HEK293 (cell line): ENCODE results near the gene WRAP53.

Experiments
- CTCF ChIA-PET: fragments of 350-600 bp; formaldehyde crosslinking; extraction: SDS; loops from one replicate; lab custom pipeline; 2021; ENCODE audit warnings: antibody characterized with exemption; lab: Yijun Ruan, JAX
- POLR2A ChIA-PET: fragments of 300-600 bp; formaldehyde crosslinking; extraction: SDS; loops from one replicate; lab custom pipeline; 2020; ENCODE audit warnings: antibody characterized with exemption, inconsistent platforms; lab: Yijun Ruan, JAX
- H3K27ac ChIP-seq: fragments of 200-500 bp; sonication (Bioruptor generic); 2 replicates; pipeline ENCODE4 v1.5.1; 2014; ENCODE audit warnings: low read depth, low read length, control low read depth, inconsistent platforms; ENCODE audit errors: extremely low read depth
- H3K36me3 ChIP-seq, 2 experiments: fragments of 200-500 bp in 1 of 2; sonication (Bioruptor generic) in 1 of 2; 1 replicate in 1 of 2; 2 replicates in 1 of 2; pipeline ENCODE4 v1.5.1; 2014 to 2017; ENCODE audit warnings: inconsistent platforms in 2 of 2, low read length in 2 of 2; ENCODE audit not compliant: control insufficient read depth in 2 of 2, insufficient read depth in 1 of 2
- H3K4me1 ChIP-seq: fragments of 200-500 bp; sonication (Bioruptor generic); 2 replicates; pipeline ENCODE4 v1.5.1; 2014; ENCODE audit warnings: mild to moderate bottlenecking, low read length, inconsistent platforms; ENCODE audit not compliant: control insufficient read depth, insufficient read depth
- H3K4me3 ChIP-seq: 2 replicates; pipeline ENCODE4 v1.5.1; 2011; ENCODE audit warnings: low read depth, mild to moderate bottlenecking, control low read depth, low read length, moderate library complexity
- H3K9me3 ChIP-seq: fragments of 200-500 bp; sonication (Bioruptor generic); 2 replicates; pipeline ENCODE4 v1.5.1; 2014; ENCODE audit warnings: low read depth, low read length, inconsistent platforms; ENCODE audit not compliant: control insufficient read depth, insufficient read depth
- GLIS2 ChIP-seq: fragments of 450-650 bp; formaldehyde crosslinking; IDR thresholded peaks from 2 replicates; pipeline ENCODE4 v1.5.1; 2016; ENCODE audit warnings: missing biosample characterization, missing genetic modification characterization
- MYNN ChIP-seq: fragments of 450-650 bp; formaldehyde crosslinking; IDR thresholded peaks from 2 replicates; pipeline ENCODE4 v1.5.1; 2016; ENCODE audit warnings: missing biosample characterization, missing genetic modification characterization, borderline replicate concordance
- REPIN1 ChIP-seq: fragments of 450-650 bp; formaldehyde crosslinking; IDR thresholded peaks from 2 replicates; pipeline ENCODE4 v1.5.1; 2017; ENCODE audit warnings: missing biosample characterization, missing genetic modification characterization, low read depth
- ZBTB17 ChIP-seq: fragments of 450-650 bp; formaldehyde crosslinking; IDR thresholded peaks from 2 replicates; pipeline ENCODE4 v1.5.1; 2016; ENCODE audit warnings: missing biosample characterization, missing genetic modification characterization
- ZBTB49 ChIP-seq: fragments of 450-650 bp; formaldehyde crosslinking; IDR thresholded peaks from 2 replicates; pipeline ENCODE4 v1.5.1; 2016; ENCODE audit warnings: missing biosample characterization, missing genetic modification characterization, low read depth
- ZFP41 ChIP-seq: fragments of 450-650 bp; formaldehyde crosslinking; IDR thresholded peaks from 2 replicates; pipeline ENCODE4 v1.5.1; 2016; ENCODE audit warnings: missing biosample characterization, missing genetic modification characterization, borderline replicate concordance
- ZIC2 ChIP-seq: fragments of 450-650 bp; formaldehyde crosslinking; IDR thresholded peaks from 2 replicates; pipeline ENCODE4 v1.5.1; 2016; ENCODE audit warnings: missing biosample characterization, missing genetic modification characterization
- ZNF155 ChIP-seq: fragments of 450-650 bp; formaldehyde crosslinking; IDR thresholded peaks from 2 replicates; pipeline ENCODE4 v1.5.1; 2016; ENCODE audit warnings: missing biosample characterization, missing genetic modification characterization
- ZNF175 ChIP-seq: fragments of 450-650 bp; formaldehyde crosslinking; IDR thresholded peaks from 2 replicates; pipeline ENCODE4 v1.5.1; 2016; ENCODE audit warnings: missing biosample characterization, missing genetic modification characterization
- ZNF18 ChIP-seq: fragments of 450-650 bp; formaldehyde crosslinking; IDR thresholded peaks from 2 replicates; pipeline ENCODE4 v1.5.1; 2016; ENCODE audit warnings: missing biosample characterization, missing genetic modification characterization
- ZNF214 ChIP-seq: fragments of 450-650 bp; formaldehyde crosslinking; IDR thresholded peaks from 2 replicates; pipeline ENCODE4 v1.5.1; 2017; ENCODE audit warnings: missing biosample characterization, mild to moderate bottlenecking, missing genetic modification characterization, borderline replicate concordance
- ZNF221 ChIP-seq: fragments of 450-650 bp; formaldehyde crosslinking; IDR thresholded peaks from 2 replicates; pipeline ENCODE4 v1.5.1; 2017; ENCODE audit warnings: missing biosample characterization, missing genetic modification characterization, borderline replicate concordance
- ZNF311 ChIP-seq: fragments of 450-650 bp; formaldehyde crosslinking; IDR thresholded peaks from 2 replicates; pipeline ENCODE4 v1.5.1; 2017; ENCODE audit warnings: missing biosample characterization, missing genetic modification characterization, borderline replicate concordance
- ZNF335 ChIP-seq: fragments of 450-650 bp; formaldehyde crosslinking; conservative IDR thresholded peaks from 2 replicates; pipeline ENCODE4 v1.5.1; 2016; ENCODE audit warnings: missing biosample characterization, missing genetic modification characterization
- ZNF449 ChIP-seq: fragments of 450-650 bp; formaldehyde crosslinking; IDR thresholded peaks from 2 replicates; pipeline ENCODE4 v1.5.1; 2017; ENCODE audit warnings: missing biosample characterization, mild to moderate bottlenecking, missing genetic modification characterization, moderate library complexity
- ZNF544 ChIP-seq: fragments of 450-650 bp; formaldehyde crosslinking; IDR thresholded peaks from 2 replicates; pipeline ENCODE4 v1.5.0; 2017; ENCODE audit warnings: missing biosample characterization, missing genetic modification characterization
- ZNF600 ChIP-seq: fragments of 450-650 bp; formaldehyde crosslinking; IDR thresholded peaks from 2 replicates; pipeline ENCODE4 v1.5.1; 2016; ENCODE audit warnings: missing biosample characterization, missing genetic modification characterization
- ZNF629 ChIP-seq: fragments of 450-650 bp; formaldehyde crosslinking; IDR thresholded peaks from 2 replicates; pipeline ENCODE4 v1.5.1; 2017; ENCODE audit warnings: missing biosample characterization, missing genetic modification characterization
- ZNF660 ChIP-seq: fragments of 450-650 bp; IDR thresholded peaks from 2 replicates; pipeline ENCODE4 v1.5.1; 2018; ENCODE audit warnings: missing biosample characterization, mild to moderate bottlenecking, missing genetic modification characterization
- ZSCAN4 ChIP-seq: fragments of 450-650 bp; formaldehyde crosslinking; IDR thresholded peaks from 2 replicates; pipeline ENCODE4 v1.5.1; 2017; ENCODE audit warnings: missing biosample characterization, missing genetic modification characterization

The WRAP53 gene

GRCh38 chr17:7712111-7712771 lies 24.0 kb downstream of the WRAP53 start (continued):
- TF ChIP-seq REPIN1 (tag by site-specific recombination) (no peak), ZNF214 (tag by site-specific recombination) (no peak), ZFP41 (tag by site-specific recombination) (no peak), ZNF335 (no peak), ZNF544 (tag by site-specific recombination) (no peak), ZNF175 (tag by site-specific recombination) (no peak), ZNF18 (tag by site-specific recombination) (no peak), ZNF660 (tag by site-specific recombination) (no peak), MYNN (tag by site-specific recombination) (peak; percentile 95), ZNF449 (tag by site-specific recombination) (no peak), ZBTB49 (no peak), ZNF311 (tag by site-specific recombination) (no peak), ZNF629 (tag by site-specific recombination) (no peak), ZBTB17 (tag by site-specific recombination) (0 out of 2 replicates have a peak, but pooled peaks have one; percentile 11), ZNF155 (no peak), ZIC2 (tag by site-specific recombination) (peak; percentile 81)

- Histone ChIP-seq H3K4me3 (no peak overlapping the region), H3K4me1 (peaks cover 6% of the 10 kb centered on the region), H3K9me3 (no peaks in the 10 kb centered on the region), H3K27ac (no peak overlapping the region), H3K36me3 (no peaks in the 10 kb centered on the region)
- ChIA-PET CTCF (interaction anchor here (0.6 to 2.2 kb wide), 3 partner anchors 26 to 327 kb away, joined by 3 to 9 read pairs (median 3); partner anchors contain the start of gene TP53), POLR2A (interaction anchor here (0.6 to 3.4 kb wide), 5 partner anchors 8 to 202 kb away, joined by 3 to 14 read pairs (median 5); partner anchors contain the start of genes EFNB3, TP53 and WRAP53)
- TF ChIP-seq ZNF600 (tag by site-specific recombination) (peak; percentile 75), ZNF221 (tag by site-specific recombination) (no peak), ZSCAN4 (tag by site-specific recombination) (peak; percentile 78), ZBTB17 (tag by site-specific recombination) (peak; percentile 64), GLIS2 (tag by site-specific recombination) (no peak)
Observed at GRCh38 chr17:7713782-7714181, 25.5 kb downstream of the WRAP53 start.
